Stimulated activated CD4-positive, alpha-beta T cell treated with anti-CD3 and anti-CD28 coated beads, TNF-alpha, amount 100 ng/mL, for 24 hours (primary cell): Measurements from ENCODE around the gene RAB30.

ENCODE experiments used
- DNase-seq, 3 experiments: peaks; one replicate each; pipeline ENCODE4 v3.0.0-alpha.2; 2020; ENCODE audit warnings: low read depth in 3 of 3

RAB30 gene

DNA sequence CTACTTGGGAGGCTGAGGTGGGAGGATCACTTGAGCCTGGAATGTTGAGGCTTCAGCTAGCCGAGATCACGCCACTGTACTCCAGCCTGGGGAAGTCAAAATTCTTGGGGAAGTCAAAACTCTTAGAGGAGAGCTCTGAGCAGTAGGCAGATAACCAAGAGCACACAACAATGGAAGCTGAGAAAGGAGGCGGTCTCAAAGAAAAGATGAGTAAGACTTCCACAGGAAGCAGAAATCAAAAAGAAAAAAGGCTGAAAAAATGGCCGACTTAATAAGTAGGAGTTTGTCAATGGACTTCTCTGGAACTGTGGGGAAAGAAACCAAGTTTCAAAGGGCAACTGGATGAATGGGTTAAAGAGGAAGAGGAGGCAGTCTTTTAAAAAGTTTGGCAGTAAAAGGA lies 32.1 kb downstream of the RAB30 start:
- no peak for DNase-seq

DNA sequence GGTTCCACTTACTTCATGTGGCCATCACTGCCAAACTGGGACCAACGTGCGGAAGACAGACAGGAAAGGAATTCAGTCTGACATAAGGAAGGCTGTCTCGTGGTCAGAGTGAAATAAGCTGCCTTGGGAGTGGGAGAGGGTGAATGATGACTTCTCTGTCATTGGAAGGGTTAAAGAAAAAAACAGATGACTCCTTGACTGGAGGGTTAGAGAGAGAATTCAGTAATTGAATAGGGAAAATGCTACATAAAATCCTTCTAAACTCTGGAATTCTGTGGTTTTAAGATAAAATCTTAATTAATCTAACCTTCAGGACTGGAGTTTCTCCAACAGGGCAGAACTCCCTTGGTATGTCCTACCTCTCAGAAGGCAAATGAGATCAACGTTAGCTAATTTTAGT lies 33.8 kb downstream of the RAB30 start:
- DNase-seq: no peak

DNA sequence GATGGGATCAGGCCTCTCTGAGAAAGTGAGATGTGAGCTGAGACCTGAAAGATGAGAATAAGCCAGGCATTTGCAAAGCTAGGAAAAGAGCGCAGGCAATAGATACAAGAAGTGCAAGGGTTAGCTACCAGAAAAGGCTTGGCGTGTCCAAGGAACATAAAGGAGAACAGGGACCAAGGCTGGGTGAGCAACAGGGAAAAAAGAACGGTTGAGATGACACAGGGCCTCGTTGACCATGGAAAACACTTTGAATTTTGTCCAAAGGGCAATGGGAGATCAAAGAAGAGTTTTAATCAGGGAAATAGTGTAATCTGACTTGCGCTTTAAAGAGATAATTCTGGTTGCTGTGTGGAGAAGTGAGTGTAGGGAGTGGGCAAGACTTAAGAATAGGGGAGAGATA lies 35.0 kb downstream of the RAB30 start:
- no peak for DNase-seq

DNA sequence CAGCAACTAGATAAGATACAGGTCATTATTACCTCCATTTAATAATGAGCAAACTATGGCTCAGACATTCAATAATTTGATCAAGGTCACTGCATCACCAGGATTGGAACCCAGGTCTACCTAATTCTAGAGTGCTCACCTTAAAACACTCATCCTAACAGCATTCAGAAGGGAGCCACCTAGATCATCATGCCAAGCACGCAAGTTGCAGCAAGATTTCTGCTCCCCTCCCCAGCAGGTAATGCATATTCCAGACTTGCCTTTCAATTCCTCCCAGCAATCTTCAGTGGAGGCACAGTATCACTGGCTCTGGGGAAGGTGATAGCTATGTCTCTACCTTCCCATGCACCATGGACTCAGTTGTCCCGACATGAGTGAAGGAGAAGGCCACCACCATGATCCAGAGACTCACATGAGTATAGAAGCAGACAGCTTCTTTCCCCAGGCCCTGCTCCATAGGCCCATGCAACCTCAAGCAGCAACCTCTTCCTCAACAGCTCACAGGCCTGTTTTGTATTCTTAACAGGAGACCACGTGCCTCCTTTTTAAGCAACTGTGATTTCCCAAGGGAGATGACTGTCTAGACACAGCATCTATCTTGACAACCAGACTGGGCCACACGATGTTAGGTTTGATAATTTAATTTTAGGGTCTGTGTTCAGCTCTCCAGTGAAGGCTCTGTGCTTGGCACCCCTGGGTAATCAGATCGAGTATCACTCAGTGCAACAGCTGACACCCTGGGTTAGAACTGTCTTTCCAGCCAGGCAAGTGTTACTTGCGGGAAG lies 36.4 kb downstream of the RAB30 start:
- DNase-seq: no peak

DNA sequence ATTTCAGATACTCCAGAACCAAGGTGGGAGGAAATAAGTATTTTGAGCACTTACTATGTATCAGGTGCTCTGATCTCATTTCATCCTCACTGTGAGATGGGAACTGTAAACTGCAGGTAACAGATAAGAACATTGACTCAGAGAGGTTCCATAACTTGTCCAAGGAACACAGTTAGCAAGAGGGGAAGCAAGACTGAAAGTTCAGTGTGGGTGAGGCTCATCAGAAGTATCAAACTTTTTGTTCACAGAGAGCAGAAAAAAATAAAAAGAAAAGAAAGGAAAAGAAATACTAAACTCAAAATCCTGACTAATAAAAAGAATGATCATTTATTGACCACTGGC lies 37.1 kb downstream of the RAB30 start:
- no peak for DNase-seq

DNA sequence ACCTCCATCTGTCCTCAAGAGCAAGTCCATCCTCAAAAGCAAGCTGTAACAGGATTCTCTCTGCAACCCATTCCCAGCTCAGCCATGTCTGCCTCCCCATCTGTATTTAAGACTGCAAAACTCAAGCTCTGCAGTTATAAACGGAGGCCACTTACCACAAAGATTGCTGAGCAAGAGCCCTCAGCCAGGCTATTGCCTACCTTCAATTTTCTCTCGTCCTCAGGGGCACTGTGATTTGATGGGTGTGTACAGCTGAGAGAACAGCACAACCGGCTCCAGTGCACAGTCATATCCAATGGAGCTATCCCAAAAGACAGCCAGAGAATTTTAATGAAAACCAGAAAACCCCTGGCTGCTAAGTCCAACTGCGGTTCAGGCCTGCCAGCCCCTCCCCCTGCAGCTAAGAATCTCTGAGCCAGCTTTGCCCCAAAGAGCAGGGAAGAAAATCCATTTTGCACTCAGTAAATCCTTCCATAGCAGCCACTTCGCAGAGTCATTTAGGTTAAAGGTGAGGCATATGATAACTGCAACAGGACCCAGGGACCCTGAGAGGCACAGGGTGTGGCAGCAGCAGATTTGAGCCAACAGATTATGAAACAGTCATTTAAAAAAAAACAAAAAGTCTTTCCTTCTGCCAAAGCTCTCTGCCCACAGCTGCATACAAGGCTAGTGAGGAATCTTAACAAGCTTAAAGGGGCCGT lies 37.6 kb downstream of the RAB30 start:
- DNase-seq: no peak

DNA sequence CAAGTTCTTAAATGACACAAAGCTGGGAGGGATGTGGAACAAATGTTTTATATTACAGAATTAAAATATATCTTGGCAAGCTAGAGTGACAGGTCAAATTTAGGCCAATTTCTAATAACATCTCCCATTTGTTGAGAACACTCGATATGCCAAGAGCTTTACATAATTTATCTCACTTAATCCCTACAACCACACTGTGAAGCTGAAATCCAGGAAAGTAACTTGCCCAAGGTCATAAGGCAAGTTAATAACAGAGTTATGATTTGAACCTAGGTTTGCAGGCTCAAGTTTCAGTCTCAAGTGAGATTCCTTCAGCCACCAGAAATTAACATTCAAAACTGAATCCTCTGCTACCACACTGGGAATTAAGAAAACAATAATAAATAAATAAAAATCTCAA lies 38.3 kb downstream of the RAB30 start:
- DNase-seq: no peak

DNA sequence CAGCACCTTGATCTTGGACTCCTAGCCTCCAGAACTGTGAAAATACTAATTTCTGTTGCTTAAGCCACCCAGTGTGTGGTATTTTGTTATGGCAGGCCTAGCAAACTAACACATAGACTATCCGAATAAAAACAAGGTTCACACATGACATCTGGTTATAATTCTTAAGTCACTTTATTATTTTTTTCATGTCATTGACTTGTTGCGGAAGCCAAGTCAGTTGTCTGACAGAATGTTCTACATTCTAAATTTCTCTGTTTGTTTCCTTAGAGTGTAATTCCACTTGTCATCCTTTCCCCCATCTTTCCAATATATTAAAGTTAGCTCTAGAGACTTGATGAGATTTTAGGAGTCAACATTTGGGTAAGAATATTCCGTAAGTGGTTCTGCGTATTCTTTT lies 40.6 kb downstream of the RAB30 start:
- no peak for DNase-seq

DNA sequence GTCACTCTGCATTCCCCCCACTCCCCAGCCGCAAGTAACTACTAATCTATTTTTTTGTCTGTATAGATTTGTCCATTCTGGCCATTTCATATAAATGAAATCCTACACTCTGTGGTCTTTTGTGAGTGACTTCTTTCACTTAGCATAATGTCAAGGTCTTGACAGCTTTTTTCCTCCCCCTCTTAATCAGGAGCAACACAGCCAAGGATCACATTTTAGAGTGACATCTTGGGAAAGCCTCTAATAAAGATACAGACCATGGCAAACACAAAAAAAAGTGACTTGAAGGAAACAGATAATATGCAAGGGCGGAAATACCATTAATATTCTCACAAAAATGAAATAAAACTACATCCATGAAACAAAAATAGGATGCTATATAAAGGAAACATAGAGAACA lies 43.9 kb downstream of the RAB30 start:
- no peak for DNase-seq

DNA sequence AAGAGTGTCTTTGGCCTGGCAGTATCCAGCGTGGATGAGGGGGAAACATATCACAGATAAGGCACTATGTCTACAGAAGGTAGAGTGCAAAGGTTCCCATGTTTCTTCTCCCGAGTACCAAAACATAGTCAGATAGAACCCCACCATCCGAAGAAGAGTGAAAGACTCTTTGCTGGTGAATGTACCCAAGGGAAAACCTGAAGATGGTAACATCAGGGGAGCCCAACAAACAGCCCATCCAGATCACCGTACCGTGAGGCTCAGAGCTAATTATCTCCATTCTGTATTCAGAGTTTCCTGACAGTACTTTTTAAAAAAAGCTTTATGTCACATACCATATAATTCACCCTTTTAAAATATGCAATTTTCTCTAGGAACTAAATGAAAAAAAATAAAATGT lies 44.4 kb downstream of the RAB30 start:
- no peak for DNase-seq

DNA sequence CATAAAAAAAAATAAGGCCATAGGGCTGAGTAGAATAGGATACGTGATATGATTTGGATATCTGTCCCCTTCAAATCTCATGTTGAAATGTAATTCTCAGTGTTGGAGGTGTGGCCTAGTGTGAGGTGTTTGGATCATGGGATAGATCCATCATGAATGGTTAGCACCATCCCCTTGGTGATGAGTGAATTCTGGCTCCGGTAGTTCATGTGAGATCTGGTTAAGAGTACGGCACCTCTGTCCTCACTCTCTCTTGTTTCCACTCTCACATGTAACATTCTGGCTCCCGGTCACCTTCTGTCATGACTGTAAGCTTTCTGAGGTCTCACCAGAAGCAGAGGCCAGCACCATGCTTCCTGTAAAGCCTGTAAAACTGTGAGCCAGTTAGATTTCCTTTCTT lies 45.5 kb downstream of the RAB30 start:
- no peak for DNase-seq

DNA sequence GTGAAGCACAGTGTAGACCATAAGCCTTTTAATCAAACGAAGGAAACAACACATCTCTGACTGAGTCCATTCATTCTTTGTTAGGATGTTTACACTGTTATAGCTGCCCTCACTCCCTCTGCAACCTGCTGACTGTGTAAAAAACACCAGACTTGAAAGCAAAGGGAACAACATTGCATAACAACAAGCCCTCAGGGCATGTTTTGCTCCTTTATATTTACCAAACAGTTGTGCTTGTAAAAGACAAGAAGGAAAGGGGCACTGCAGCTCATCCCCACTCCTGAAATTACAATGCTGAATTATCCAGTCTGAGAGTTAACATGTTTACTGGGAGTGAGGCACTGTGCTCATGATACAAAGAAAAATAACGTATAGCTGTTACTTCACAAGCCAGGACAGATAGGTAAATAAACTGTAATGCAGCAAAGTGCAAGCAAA lies 46.4 kb downstream of the RAB30 start:
- no peak for DNase-seq

DNA sequence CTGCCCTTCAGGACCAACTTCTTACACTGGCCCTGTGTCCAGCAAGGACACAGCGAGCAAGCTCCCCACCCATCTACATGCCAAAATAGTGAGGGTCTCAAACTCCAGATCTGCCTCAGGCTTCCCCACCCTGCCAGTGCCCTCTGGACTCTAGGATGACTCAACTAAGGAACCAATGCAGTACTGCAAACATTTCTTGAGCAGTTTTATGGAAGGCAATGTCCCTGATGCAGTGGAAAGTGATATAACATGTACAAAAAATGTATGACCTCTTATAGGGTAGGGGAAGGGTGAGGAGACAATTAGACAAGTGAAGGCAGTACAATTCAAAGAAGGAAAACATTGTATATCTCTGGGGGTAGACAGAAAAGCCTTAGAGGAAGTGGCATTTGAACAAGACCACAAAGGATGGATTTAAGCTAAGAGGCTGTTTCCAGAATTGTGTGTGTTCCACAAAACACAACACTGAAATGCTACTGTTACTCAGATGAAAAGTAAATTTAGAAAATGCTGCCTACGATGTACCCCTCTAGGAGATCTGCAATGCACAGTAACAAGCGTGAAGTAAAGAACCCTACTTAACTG lies 47.3 kb downstream of the RAB30 start:
- no peak for DNase-seq

DNA sequence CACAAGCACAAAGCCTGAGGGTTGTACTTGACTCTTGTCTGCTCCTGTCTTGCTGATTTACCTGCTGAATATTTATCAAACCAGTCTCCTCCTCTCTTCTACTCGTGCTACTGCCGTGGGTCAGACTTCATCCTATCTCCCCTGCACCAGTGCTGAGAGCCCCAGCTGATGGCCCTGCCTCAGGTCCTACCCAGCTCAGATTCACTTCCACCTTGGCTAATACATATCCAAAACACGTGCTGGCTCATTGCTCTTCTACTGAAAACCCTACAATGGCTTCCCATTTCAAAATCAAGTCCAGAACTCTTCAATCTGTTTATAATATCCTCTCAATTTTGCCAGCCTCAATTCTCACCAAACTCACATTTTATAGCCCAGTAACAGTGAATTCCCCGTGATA lies 48.3 kb downstream of the RAB30 start:
- no peak for DNase-seq

DNA sequence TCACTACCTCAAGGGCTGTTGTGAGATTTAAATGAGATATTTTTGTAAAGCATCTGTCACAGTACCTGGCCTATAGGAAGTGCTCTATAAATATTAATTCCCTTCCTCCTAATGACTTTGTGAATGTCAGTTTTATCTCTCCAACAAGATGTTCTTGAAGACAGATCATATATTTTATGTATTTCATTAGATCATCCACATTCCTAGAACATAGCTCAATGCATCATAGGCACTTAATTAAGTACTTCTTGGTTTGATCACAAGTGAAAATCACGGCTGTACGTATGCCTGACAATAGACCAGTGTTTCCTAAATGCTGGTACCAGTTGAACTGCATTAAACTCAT lies 49.9 kb downstream of the RAB30 start:
- no peak for DNase-seq

DNA sequence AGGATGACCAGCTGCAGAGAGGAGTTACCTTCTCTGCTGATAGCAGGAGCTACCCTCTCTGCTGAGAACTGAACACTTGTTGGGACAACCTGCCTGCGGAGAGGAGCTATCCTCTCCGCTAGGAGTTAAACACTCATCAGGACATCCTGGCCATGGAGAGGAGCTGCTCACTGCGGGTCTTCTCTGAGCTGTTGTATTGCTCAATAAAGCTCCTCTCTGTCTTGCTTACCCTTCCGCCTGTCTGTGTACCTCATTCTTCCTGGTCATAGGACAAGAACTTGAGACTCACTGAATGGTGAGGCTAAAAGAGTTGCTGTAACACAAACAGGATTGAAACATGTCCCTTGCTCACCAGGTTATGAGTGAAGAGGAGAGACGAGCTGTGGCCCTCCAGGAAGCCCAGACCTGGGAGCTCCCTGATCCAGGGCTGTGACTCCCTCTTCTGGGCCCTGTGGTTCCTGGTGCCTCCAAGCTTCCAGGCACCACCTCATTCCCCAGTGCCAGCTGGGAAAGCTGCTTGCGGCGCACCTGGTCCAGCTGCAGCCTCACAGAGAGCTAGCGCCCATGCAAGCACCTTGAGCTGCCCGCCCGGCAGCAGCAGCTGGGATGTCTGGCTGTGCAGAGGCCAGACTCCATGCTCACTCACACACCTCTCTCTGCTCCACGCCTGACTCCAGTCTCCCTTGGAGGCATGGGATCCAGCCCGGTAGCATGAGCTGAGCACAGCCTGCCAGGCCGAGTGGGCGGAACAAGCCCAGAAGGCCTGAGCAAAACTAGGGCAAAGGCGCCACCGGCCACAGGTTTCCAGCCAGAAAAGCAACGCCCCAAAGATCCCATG lies 50.5 kb downstream of the RAB30 start:
- DNase-seq: no peak

DNA sequence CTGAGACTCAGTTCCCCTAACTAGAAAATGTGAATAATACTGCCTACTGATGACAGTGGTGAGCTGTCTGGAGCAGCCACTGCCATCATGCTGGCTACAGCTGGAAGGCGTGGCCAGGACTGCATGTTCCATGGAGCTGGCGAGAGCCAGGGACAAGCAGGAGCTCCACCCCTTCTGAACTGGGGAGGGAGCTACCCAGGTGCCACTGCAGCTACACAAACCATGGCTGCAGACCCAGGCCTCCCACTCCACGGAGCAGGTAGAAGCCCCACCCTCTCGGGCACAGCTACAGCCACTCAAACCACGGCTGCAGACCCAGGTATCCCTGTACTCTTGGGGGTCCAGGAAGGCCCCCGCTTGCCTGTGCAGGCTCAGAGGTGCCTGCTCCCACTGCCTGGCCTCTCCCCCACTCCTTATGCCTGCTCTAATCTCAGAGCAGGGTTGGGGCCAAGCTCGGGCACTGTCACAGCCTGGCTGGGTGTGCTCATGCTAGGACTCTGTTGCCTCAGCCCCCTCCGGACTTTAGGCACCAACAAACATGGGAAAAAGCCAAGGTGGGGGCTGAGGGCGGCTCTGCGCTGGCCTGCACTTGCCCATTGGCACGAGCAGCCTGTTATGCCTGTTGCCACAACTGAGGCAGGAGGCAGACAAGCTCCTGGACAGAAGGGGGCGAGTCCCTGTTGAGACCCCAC lies 51.7 kb downstream of the RAB30 start:
- DNase-seq: no peak

DNA sequence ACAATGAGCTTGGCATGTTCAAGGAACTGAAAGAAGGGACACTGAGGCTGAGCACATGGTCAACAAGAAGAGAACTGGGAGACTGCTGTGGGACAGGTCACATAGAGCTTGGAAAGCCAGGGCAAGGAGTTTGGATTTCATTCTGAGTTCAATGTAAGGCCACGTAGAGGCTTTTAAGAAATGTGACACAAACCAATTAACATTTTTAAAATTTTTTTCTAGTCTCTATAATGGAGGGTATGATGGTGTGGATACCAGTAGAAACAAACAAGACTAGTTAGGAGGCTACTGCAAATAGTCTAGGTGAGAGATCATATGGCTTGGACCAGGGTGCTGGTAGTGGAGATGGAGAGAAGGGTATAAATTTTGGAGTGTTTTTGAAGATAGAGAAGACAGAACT lies 56.7 kb downstream of the RAB30 start:
- DNase-seq: no peak

DNA sequence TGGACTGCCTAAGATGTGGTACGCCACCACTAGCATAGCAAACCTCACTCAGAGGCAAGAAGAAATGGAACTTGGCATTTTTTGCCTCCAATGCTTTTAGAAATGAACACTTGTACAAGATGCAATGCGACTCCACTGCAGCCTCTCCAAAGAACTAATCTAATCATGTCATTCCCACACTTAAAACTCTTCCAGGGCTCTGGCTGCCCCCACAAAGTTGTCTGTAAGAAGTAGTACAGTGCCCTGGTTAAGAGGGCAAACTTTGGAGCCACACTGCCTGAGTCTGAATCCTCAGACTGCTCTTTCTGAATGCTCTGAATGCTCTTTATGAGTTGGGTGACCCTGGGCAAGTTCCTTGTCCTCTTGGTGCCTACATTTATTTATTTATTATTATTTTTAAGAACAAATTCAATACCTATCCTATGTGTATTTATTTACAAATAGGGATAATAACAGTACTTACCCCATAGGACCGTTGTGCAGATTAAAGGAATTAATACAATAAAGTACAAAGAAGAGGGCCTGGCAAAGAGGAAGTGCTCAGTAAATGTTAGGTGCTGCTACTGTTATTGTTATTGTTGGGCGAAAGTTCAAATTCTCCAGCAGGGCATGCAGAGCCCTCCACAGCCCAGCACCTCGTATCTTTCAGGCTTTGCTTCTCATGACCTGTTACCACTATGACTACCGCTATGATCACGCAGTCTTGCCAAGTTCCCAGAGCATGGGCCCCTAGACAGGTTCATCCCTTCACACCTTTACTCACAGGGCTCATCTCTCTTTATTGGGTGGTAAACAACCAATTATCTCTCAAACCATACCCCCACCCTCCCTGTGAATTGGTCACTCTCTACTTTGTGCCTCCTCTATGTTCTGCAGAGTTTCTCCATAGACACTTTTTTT lies 59.3 kb downstream of the RAB30 start:
- no peak for DNase-seq

DNA sequence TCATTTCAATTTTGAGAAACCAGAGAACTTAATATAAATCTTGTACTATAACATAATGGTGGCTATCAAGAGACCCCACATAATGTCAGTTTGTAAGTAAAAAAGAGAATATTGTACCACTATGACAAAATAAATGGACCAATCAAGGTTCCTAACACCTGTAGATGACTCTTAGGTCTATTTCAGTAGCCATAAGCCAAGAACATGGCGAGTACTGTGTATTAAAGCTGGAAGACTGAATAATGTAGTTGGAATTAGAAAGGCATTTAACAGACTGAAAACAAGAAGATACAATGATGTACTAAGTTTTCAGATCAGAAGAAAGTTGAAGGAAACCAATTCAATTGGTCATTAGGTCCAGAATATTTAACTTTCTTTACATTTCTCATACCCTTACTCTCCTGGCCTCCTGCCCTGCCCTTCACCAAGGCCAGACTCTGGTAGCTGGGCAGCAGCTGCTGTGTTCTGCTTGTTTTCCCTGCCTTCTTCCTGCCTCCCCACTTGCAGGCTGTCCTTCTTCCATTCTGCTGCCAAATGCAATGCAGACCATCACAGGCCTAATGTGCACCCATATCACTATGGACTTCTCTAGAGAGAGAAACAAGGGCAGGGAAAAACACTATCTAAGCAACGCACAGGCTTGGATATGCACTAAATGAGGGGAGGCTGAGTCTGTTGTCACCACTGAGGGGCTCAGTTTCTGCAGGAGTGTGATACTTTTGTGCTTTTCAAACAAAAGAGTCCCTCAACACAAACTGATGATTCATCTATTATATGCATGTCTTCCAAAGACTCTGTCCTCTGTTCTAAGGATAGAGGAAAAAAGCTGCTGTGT lies 60.1 kb downstream of the RAB30 start:
- DNase-seq: no peak
